T follicular helper cell (primary cell): Measurements from ENCODE around the gene CARD11.

Source experiments
- DNase-seq: peaks from one replicate; pipeline ENCODE4 v3.0.0-alpha.2; 2020; ENCODE audit warnings: low read depth

The CARD11 gene

DNA sequence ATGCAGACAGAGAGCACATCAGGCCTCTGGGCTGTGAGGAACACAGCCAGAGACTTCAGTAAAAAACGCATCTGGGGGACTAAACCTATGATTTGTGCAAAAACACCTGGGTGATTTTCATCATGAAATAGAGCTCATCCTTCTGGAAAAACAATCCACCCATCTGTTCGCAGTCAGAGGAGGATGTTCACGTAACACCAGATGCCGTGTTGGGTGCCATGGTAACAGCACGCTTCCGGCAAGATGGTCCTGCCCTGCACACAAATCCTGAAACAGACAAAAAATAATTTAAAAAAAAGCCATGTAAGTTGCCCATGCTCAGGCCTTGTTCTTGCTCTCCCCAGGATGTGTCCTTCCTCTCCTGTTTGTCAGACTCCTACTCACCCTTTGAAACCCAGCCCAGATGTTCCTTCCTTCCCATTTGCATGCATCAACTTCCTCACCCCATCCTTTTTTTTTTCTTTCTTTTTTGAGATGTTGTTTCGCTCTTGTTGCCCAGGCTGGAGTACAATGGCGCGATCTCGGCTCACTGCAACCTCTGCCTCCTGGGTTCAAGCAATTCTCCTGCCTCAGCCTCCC lies 171.3 kb downstream of the CARD11 start:
- DNase-seq = no peak

DNA sequence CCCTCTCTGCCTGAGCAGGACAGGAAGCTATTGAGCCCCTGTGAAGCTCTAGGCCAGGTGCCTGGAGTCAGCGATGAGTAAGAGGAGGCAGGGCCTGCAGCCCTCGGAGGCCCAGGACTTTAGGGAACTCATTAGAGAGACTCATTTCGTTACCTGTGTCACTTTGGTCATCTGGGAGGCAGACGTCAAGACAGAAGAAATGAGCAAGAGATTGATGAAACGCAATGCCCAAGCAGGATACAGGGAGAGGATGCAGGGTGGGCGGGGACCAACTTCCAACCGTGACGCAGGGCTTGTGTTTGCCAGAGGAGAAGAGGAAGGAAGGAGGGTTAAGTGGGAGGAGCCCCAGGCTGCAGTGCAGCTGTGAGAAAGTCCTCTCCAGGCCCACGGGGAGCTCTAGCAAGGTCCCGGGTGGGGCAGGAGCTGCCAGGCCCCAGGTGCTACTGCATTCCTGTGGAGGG lies 173.2 kb downstream of the CARD11 start:
- peak; percentile 23 for DNase-seq

DNA sequence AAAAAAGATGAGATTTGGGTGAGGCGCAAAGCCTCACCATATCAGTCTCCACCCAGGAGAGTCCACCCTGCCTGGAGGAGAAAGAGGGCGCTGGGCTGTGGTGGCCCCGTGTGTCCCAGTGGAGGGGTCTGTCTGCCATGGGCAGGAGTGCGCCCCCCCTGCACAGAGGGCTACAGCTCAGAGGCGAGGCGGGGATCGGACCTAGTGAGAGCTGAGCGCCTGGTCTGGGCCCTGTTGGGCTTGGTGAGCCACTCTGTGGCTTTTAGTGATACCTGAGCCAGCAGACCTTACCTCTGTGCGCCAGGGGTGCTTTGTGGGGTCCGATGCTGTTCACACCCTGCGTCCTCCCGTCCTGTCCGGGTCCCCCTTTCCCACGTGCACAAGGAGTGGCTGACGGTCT lies 173.7 kb downstream of the CARD11 start:
- DNase-seq = no peak

DNA sequence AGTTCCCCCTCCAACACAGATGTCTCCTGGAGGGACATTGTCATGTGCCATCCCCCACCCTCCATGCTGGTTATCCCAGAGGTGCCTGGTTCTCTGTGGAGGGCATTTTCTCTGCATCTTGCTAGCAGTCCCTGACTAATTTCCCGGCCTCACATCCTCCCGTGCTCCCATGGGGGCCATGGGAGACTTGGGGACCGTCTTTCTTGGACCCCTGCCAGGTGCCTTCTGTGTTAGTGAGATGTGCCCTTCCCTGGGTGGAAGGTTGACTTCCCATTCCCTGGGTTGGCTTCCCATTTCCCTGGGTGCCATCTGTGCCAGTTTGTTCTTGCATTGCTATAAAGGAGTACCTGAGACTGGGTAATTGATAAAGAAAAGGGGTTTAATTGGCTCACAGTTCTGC lies 177.1 kb downstream of the CARD11 start:
- DNase-seq = no peak

DNA sequence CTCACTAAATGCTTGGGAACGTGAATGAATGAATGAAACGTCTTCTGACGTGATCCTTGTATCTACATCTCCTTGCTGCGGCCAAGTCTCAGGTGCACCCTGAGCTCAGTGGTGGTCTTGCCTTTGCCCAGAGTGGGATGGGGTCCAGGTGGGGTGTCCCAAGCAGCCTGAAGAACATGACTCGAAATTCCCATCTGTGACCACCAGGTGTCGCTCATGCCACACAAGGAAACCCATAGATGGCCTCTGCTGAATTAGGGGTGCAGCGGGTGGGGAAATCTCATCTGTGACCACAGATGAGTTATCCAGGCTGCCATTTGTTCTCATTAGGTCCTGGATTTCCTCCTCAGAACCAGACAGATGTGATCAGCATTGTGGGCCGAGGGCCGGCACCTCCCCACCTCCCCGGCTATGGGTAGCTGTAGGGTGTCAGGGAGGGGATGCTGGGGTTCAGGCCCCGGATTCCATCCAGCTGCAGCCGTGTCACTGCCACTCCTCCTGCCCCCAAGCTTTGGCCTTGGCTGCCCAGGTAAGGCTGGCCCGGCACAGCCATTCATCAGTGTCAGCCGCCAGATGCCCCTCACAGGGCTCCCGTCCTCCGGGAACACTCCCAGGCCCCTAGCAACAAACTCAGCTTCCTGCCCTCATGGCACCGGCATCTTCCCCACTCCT lies 178.5 kb downstream of the CARD11 start:
- DNase-seq = peak; percentile 53

DNA sequence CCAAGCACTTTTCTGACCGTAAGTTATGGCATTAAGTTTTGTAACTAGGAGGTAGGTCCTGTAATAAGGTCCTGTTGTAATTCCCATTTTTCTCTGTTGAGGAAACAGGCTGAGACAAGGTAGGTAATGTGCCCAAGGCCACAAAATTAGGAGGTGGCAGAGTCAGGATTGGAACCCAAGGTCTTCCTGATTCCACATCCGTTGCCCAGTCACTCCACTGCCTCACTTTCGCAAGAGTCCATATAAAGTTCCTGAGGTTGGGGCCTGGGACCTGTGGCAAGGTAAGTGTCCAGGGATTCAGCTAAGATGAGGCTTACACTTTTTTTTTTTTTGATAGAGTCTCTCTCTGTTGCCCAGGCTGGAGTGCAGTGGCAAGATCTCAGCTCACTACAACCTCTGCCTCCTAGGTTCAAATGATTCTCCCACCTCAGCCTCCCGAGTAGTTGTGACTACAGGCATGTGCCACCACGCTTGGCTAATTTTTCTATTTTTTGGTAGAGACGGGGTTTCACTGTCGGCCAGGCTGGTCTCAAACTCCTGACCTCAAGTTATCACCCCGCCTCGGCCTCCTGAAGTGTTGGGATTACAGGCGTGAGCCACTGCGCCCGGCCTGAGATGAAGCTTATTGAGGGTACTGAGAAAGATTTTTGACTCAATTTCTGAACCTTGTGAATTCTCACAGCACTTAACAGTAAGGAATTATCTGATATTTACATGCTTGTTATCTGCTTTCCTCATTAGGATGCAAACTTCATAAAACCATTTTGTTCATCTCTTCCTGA lies 179.3 kb downstream of the CARD11 start:
- DNase-seq = no peak

DNA sequence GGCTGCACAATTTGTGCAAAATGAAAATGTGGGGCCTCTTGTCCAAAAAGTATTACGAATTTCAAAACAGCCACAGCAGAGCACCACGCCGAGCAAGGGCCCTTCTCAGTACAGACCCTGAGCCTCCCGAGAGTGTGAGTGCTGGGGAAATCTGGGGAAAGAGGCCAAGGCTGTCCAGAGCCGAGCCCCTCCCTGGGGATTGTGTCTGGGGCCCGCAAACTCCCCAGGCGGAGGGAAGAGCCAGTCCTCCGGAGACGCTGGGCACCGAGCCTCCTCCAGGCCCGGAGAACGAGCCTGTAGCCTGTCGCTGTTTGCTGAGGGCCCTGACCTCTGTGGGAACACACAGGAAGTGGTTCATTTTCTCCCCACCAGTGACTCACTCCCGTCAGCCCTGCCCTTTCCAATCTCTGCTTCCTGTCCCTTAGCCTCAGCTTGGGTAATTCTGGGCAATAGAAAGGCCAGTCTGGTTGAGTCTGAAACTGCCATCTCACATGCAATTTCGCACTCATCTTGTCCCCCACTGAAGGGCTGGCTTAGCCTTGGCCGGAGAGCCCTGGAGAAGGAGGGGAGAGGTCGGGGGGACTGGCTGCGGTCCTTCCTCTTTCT lies 180.1 kb downstream of the CARD11 start:
- DNase-seq = no peak

DNA sequence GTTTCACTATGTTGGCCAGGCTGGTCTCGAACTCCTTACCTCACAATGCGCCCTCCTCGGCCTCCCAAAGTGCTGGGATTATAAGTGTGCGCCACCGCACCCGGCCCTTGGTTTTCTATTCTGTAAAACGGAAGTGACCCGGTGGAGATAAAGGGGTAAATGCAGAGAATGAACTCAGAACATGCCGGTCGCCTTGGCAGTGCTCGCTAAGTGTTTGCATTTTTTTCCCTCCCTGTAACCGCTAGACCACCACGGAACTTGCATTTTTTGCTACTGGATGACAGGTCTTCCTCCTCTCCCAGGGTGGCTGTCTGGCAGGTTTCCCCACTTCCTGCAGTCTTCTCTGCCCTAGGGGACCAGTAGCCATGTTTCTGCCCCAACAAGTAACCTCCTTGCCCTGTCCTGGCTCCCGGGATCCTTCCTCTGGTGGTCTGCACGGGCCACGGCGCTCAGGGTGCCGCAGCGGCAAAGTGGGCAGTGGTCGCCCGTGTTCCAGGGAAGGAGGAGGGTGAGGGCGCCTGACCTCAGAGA lies 180.8 kb downstream of the CARD11 start:
- no peak for DNase-seq

DNA sequence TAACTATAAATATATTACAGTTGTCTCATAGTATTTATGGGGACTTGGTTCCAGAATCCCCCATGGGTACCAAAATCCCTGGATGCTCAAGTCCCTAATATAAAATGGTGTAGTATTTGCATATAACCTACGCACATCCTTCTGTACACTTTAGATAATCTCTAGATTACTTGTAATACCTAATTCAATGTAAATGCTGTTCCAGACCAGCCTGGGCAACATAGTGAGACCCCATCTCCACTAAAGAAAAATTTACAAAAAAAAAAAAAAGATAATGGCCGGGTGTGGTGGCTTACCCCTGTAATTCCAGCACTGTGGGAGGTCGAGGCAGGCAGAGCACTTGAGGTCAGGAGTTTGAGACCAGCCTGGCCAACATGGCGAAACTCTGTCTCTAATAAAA lies 182.2 kb downstream of the CARD11 start:
- DNase-seq = no peak

DNA sequence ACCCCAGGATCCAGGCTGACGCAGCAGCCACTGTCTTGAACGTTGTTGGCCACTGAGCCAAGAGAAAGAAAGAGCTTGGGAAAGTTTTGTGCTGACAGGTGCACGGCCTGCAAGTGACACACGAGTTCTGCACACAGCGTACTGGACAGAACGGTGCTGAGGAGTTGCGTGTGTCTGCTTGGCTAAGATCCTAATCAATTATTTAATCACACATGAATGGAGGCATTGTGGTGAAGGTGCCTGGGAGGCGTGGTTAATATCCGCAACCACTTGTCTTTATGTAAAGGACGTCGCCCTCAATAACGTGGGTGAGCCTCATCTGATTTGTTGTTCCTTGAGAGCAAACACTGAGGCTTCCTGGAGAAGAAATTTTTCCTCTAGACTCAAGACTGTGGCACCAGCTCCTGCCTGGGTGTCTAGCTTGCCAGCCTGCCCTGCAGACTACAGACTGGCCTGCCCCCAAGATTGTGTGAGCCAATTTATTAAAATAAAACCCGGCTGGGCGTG lies 183.0 kb downstream of the CARD11 start:
- DNase-seq = no peak

DNA sequence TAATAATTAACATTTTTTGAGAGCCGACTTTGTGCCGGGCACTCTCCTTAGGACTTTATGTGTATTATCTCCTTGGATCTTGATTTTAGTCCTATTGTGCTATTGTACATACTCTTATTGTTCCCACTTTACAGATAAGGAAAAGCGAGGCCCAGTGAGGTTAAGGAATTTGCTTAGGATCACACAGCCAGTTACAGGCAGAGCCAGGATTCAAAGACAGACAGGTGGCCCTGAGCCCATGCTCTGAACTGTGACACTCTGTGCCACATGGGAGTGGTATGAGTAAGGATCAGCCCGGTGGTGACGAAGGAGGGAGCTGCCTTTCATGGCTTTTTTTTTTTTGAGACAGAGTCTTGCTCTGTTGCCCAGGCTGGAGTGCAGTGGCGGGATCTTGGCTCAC lies 183.7 kb downstream of the CARD11 start:
- DNase-seq = no peak

DNA sequence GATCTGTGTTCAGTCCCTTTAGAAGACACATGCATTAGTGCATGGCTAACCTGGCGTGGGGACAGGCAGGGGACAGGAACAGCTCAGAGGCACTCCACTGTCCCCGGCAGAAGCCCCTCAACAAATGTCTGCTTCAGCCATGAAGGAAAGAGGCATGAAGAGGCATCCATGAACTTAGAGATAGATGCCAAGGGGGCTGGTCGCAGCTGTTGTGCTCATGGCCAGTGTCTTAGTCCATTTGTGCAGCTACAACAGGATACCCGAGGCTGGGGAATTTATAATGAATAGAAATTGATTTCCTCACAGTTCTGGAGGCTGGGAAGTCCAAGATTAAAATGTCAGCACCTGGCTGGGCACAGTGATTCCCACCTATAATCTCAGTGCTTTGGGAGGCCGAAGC lies 185.0 kb downstream of the CARD11 start:
- no peak for DNase-seq

DNA sequence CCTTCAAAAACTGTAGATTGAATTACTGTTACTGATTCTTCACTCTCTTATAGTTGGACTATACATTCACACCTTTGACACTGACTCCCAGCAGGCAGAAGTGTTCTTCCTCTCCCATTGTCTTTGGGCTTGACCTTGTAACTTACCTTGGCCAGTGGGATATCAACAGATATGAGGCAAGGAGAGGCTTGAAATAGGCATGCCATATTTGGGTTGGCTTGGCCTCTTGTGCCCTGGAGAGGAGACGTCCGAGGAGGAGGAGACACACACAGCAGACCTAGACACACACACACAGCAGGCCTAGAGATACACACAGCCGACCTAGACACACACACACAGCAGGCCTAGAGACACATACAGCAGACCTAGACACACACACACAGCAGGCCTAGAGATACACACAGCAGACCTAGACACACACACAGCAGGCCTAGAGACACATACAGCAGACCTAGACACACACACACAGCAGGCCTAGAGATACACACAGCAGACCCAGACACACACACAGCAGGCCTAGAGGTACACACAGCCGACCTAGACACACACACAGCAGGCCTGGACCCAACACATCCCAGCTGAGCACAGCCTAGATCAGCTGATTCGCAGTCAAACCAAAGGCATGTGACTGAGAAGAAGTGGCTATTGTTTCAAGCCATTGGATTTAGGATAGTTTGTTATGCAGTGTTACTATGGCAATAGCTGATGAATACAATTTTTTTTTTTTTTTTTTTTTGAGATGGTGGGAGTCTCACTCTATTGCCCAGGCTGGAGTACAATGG lies 187.1 kb downstream of the CARD11 start:
- DNase-seq = no peak
